Vagina (tissue), 2 donors: ENCODE measurements around the gene KCNK1.

ENCODE experiments used
- CTCF ChIP-seq, 3 experiments: fragments of 450-650 bp in 2 of 3; fragments of 200-600 bp in 1 of 3; sonication (generic) in 1 of 3; IDR thresholded peaks; one replicate each; pipeline ENCODE4 v1.5.1; 2017 to 2019; ENCODE audit warnings: antibody characterized with exemption in 3 of 3, mild to moderate bottlenecking in 2 of 3, moderate library complexity in 2 of 3
- POLR2A ChIP-seq, 2 donors: fragments of 450-650 bp; IDR thresholded peaks; one replicate each; pipeline ENCODE4 v1.6.1; 2017; ENCODE audit warnings: antibody characterized with exemption in 2 of 2, mild to moderate bottlenecking in 2 of 2, moderate library complexity in 2 of 2
- POLR2AphosphoS5 ChIP-seq, 2 donors: sonication (generic); formaldehyde crosslinking; IDR thresholded peaks; one replicate each; pipeline ENCODE4 v1.9.0; 2017; ENCODE audit warnings: antibody characterized with exemption in 2 of 2, mild to moderate bottlenecking in 2 of 2, low read depth in 1 of 2; ENCODE audit not compliant: insufficient read depth in 1 of 2

- no peak for TF ChIP-seq CTCF (IDR thresholded peaks at IDR 0.05)
- no peak for TF ChIP-seq POLR2A (IDR thresholded peaks at IDR 0.05)
- TF ChIP-seq POLR2AphosphoS5 (IDR thresholded peaks at IDR 0.05; ENCODE audit: insufficient read depth in 1 of 2, low read depth in 1 of 2): no peak
These were observed 96.6 kb downstream of the KCNK1 start for GRCh38 chr1:233710507-233710906.
